Fibroblast of skin of left biceps (primary cell): Measurements from ENCODE around the gene VMP1.
"Not testable (repeated sequence)": the region's sequence is repeated elsewhere in the genome, so short reads cannot be mapped to it uniquely, and the experiment has no call there.

Source experiments
- DNase-seq, 2 experiments: peaks; one replicate each; pipeline ENCODE4 v3.0.0-alpha.2; 2013; ENCODE audit warnings: low read depth in 2 of 2

VMP1 gene

DNA sequence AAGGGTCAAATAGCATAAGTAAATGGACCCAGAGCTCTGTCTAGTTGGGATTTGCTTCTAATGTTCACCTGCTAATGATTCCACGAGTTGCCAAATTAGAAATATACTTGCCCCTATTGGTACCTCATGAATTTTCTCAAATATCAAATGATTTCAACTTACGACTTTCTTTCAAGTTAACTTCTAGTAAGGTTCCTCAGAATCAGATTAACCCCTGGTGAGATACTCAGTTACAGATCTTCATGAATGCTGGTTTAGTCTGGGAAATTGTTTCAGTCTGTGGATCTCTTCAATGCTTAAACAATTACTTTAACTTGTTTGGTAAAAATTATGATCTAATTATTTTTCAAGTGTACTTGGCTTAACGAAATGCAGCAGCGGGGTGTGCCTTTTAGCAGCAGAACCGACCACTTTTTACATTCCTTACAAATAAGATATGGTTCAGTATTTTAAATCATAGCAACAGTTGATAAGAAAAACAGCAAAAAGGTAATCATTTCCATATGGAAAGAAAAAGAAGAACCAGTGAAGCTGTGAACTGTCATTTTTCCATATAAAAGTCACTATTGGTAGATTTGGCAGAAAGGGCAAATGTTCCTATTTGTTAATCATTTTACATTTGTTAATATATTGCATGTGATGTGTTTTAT lies 150.8 kb downstream of the VMP1 start:
- peak; percentile 30 to 44 for DNase-seq

DNA sequence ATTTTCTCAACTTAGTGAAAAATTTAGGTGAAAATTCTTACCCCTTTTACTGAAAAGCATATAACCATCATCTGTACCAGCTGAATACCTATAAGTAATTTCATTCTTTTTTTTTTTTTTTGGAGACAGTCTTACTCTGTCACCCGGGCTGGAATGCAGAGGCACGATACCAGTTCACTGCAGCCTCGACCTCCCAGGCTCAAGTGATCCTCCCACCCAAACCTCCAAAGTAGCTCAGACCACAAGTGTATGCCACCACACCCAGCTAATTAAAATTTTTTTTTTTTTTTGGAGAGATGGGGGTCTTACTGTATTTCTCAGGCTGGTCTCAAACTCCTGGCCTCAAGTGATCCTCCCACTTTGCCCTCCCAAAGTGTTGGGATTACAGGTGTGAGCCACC lies 151.5 kb downstream of the VMP1 start:
- no peak for DNase-seq

DNA sequence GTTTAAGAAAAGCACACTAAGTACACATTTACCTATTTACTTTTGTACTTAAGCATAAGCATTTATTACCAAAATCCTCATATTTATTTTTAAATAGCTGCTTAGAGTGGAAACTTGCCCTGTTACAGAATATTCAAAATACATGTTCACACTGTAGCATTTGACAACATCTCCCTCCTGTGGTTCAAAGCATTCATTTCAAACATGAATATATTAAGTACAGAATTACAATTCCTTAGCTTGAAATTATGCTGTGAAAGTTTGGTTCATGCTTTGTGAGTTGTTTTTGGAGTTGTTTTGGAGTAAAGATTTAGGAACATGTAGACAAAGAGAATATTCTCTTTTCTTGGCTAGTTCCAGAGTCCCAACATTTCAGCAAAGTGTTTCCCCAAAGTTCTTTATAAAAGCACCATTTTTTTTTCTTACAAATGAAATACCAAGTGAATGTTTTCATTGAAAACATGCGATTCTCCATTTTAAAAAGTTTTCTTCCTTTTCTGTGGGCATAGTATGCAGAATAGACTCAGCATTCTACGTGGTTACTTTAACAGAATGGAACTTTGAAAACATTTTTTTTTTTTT lies 152.1 kb downstream of the VMP1 start:
- peak; percentile 28 to 33 for DNase-seq

DNA sequence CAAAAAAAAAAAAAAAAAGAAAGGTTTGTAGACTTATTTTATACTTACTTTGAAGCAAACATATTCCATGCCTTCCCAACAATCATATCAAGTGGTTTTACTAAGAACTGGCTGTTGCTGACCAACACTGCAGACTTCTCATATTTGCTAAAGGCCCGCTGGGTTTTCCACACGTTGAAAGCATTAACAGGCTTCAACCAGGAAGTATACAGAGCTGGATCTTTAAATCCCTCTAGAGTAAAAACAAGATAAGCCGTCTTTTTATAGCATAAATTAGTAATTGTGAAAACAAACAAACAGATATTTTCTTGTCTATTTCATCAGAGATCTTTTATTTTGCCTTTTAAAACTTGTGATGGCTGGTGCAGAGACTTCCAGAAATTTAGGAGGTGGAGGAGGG lies 156.2 kb downstream of the VMP1 start:
- DNase-seq: no peak

DNA sequence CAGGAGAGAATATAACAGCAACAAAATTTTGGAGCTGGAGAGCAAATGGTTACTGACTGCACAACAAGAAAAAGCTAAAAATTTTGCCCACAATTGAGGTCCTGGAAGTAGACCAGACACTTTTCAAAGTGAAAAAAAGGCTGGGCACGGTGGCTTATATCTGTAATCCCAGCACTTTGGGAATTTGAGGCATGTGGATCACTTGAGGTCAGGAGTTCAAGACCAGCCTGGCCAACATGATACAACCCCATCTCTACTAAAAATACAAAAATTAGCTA lies 162.4 kb downstream of the VMP1 start:
- no peak for DNase-seq

DNA sequence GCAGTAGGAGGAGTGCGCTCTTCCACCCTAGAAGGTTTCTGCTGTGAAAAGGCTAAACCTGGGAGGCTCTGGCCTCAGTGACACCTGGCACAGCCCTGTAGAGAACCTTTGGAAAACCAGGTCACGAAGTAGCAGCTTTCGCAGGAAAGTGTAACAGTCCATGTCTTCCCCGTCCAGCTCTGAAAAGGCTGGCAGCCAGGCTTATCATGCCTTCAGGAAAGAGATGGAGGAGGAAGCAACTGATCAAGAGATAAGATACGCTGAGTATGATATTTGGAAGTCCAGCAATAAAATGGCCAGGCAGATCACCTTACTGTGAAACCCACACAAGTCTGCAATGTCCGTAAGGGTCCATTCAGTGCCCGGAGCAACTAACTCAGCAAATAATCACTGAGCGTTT lies 163.0 kb downstream of the VMP1 start:
- DNase-seq: no peak

DNA sequence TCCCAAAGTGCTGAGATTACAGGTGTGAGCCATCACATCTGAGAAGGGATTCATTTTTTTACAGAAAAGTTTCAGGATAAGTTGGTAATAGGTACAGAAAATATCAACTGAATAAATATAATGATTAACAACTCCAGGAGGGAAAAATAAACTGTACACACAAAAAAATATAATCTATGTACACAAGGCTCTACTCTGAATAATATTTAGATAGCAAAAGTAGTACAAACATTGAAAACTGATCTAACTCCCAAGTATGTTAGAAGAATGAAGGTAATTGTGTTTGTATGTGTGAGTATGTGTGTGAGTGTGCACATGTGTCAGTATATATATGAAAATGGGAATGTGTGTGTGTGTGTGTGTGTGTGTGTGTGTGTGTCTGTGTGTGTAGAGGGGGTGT lies 164.9 kb downstream of the VMP1 start:
- no peak for DNase-seq

DNA sequence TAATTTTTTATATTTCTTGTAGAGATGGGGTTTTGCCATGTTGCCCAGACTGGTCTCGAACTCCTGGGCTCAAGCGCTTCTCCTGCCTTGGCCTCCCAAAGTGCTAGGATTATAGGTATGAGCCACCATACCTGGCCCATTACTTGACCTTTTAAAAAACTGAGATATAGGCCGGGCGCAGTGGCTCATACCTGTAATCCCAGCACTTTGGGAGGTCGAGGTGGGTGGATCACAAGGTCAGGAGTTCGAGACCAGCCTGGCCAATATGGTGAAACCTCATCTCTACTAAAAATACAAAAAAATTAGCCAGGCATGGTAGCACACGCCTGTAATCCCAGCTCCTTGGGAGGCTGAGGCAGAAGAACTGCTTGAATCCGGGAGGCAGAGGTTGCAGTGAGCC lies 166.0 kb downstream of the VMP1 start:
- not testable (repeated sequence) for DNase-seq

DNA sequence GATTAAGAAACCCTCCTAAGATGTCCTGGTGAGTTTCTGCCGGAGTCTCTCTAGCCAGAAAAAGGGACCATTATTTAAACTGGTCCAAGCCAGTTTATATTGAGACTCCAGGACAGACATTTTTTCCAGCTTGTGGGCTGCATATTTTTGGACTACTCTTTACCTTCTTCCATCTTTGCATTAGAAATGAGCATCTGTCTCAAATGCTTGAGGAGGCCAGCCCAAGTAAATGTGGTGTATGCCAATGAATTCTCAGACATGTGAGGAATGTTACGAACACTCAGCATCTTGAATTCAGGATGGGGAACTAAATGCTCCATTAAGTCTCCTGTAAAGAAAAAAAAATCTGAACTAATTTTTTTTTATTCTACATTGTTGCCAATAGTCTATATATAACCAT lies 166.9 kb downstream of the VMP1 start:
- no peak for DNase-seq

DNA sequence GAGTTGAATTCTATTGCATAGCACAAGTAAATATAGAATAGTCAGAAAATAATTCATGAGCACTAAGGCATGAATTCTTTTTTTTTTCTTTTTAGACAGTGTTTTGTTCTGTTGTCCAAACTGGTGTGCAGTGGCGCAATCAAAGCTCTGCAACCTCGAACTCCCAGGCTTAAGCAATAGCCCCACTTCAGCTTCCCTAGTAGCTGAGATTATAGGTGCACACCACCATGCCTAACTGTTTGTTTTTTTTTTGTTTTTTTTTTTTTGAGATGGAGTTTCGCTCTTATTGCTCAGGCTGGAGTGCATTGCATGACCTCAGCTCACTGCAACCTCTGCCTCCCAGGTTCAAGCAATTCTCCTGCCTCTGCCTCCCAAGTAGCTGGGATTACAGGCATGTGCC lies 168.7 kb downstream of the VMP1 start:
- no peak for DNase-seq

DNA sequence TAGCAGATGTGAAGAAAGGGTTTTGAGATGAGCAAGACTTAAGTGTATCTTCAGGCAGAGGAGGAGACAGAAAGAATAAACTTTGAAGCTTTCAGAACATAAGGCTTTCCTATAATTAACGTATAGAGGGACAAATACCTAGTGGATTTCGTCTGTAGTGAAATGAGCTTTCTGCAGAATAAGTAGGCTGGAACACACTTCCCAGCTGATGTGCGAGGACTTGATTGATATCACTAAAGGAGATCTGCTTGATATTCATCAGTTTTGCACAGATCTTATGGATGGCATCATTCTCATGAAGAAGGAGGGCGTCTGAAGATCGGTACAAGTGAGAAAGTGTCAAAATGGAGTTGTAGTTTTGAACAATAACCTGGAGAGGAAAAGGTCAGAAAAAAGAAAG lies 170.5 kb downstream of the VMP1 start:
- DNase-seq: no peak

DNA sequence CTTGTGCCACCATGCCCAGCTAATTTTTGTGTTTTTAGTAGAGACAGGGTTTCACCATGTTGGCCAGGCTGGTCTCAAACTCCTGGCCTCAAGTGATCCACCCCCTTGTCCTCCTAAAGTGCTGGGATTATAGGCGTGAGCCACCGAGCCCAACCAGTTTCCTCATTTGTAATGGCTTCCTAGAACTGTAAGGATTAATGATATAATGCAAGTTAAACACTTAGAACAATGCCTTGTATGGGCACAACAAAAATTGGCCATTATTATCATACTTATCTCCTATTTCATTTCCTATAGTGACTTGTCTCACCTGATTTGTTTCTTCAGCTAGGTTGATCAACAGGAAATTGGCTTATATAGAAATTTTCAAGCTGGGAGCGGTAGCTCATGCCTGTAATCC lies 171.2 kb downstream of the VMP1 start:
- DNase-seq: no peak

DNA sequence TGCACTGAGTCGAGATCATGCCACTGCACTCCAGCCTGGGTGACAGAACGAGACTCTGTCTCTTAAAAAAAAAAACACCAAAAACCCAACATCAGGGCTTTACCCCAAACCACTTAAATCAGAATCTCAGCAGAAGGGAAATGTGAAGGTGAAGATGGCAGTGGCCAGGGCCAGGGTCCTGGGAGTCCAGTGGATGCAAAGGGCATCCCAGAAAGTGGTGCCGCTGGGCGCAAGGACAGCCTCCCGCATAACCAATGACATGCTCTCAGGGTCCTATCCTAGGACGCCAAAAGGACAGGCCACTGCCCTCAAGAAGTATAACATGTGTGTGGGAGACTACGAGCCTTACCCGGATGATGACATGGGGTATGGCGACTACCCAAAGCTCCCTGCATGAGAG lies 177.4 kb downstream of the VMP1 start:
- no peak for DNase-seq

DNA sequence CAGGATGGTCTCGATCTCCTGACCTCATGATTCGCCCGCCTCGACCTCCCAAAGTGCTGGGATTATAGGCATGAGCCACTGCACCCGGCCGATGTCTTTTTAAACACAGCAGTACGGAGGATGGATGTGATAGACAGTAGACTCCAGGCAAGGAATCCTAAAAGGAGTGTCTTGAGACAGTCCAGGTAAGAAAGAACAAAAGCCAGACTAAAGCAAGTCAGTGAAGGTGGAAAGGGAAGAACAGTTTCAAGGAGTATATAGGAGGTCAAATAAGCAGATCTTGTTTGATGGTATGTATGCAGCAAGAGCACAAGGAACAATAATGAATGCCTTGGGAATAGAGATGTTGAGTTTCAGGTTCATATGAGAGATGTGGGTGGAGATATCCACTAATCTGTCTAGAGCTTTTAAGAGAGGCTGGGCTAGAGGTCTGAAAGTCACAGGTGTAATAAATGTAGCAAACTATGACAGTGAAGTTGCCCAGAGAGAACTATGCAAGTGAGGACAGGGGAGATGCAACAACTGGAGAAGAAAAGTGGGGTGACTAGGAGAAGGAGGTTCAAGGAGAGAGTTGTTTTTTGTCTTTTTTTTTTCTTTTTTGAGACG lies 180.8 kb downstream of the VMP1 start:
- DNase-seq: no peak

DNA sequence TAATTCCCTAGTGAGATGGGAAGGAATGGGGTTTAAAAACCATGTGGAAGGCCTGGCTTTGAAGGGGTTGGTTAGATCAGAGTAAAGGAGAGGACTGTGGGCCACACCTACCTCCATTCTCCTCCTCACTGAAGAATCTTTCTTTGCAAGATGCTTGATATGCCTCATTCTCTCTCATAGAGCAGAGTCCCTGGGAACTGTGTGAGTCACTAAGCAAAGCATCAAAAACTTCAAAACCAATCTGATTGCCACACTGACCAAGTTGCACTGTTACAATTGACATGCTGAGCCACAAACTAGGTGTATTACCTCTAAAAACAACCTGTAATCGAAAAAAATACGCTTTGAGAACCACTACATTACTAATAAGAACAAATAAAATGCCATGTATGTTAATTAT lies 183.3 kb downstream of the VMP1 start:
- no peak for DNase-seq
